GM23248 (cell line): ENCODE data around the gene CDC27.

Source experiments
- EZH2 ChIP-seq: fragments of 200-600 bp; sonication (generic); IDR thresholded peaks from 2 replicates; pipeline ENCODE4 v1.6.1; 2018; ENCODE audit warnings: antibody characterized with exemption, mild to moderate bottlenecking; ENCODE audit not compliant: insufficient read depth, poor library complexity, severe bottlenecking
- EZH2phosphoT487 ChIP-seq: fragments of 200-600 bp; sonication (generic); IDR thresholded peaks from 2 replicates; pipeline ENCODE4 v1.6.1; 2018; ENCODE audit warnings: antibody characterized with exemption, moderate library complexity, mild to moderate bottlenecking, low read depth; ENCODE audit not compliant: insufficient read depth

- TF ChIP-seq EZH2: no peak
- TF ChIP-seq EZH2phosphoT487: no peak
Measured at GRCh38 chr17:47199627-47200324, 10.7 kb upstream of the CDC27 start.
